Measurements from ENCODE around the gene TM4SF20. TPM values are rescaled to one million over a fixed set of nuclear protein-coding genes. Genes with fewer than 3 reads are reported as not detected.

Gene TM4SF20
- total and polyA plus RNA-seq, 8 donors, result 2.8 TPM; not detected in 7

DNA sequence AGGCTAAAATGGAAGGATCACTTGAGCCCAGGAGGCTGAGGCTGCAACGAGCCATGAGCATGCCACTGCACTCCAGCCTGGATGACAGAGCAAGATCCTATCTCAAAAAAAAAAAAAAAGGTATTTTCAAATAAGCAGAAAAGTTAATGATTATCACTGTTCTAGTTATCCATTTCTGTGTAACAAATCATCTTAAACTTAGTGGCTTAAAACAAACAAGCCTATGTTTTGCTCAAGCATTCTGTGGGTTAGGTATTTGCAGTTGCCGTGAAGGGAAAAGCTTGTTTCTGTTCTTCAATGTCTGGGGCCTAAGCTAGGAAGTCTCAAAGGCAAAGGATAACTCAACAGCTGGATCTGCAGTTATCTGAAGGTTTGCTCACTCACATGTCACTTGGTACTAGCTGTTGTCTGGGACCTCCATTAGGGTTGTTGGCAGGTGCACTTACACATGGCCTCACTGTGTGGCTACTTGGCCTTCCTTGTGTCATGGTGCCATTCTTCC, 40.0 kb downstream of the TM4SF20 start:
- peaks cover 0 to 12% (median 0%) of the 10 kb centered on the region in 4 donors for H3K4me1 ChIP-seq
- intact Hi-C loops (cut with DNase I; ENCODE audit: low total_unique reads), result no loop called here
- peaks cover 2 to 69% (median 57%) of the 10 kb centered on the region in 4 donors for H3K36me3 ChIP-seq
- H3K27me3 ChIP-seq, result no peaks in the 10 kb centered on the region
- no peaks in the 10 kb centered on the region for H3K9me3 ChIP-seq
- 54 to 76% (median 62%) methylated on average over 2 of the region's 2 CpGs for WGBS, 5 donors
- H3K27ac ChIP-seq, result no peak overlapping the region
- H3K4me3 ChIP-seq, result no peak overlapping the region
- TF ChIP-seq, protein P1, sequence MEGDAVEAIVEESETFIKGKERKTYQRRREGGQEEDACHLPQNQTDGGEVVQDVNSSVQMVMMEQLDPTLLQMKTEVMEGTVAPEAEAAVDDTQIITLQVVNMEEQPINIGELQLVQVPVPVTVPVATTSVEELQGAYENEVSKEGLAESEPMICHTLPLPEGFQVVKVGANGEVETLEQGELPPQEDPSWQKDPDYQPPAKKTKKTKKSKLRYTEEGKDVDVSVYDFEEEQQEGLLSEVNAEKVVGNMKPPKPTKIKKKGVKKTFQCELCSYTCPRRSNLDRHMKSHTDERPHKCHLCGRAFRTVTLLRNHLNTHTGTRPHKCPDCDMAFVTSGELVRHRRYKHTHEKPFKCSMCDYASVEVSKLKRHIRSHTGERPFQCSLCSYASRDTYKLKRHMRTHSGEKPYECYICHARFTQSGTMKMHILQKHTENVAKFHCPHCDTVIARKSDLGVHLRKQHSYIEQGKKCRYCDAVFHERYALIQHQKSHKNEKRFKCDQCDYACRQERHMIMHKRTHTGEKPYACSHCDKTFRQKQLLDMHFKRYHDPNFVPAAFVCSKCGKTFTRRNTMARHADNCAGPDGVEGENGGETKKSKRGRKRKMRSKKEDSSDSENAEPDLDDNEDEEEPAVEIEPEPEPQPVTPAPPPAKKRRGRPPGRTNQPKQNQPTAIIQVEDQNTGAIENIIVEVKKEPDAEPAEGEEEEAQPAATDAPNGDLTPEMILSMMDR (IDR thresholded peaks at IDR 0.05), result no peak
- TF ChIP-seq POLR2A (IDR thresholded peaks at IDR 0.05), result no peak
- no peak for TF ChIP-seq POLR2AphosphoS5 (IDR thresholded peaks at IDR 0.05)
- no peak for TF ChIP-seq EP300 (IDR thresholded peaks at IDR 0.05)
- peak in 1 of 2 donors; percentile 16 for DNase-seq

DNA sequence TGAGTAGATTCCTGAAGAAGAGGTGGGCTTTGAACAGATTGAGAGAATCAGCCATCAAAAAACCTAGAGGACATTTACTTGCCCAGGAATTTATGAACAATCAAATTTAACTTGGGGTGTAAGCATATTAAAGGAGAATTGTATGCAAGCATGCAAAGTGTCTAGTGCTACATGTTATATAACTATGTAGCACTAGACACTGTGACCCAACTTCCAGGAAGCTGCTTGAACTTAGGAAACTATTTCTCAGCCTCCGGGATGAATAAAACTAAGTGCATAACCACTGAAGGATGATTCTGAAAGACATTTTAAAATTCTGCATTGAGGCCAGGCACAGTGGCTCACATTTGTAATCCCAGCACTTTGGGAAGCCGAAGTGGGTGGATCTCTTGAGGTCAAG, 41.7 kb downstream of the TM4SF20 start:
- Histone ChIP-seq H3K27ac (no peak overlapping the region), H3K27me3 (no peaks in the 10 kb centered on the region), H3K4me3 (no peak overlapping the region), H3K9me3 (no peaks in the 10 kb centered on the region), H3K36me3 (peaks cover 5 to 68% (median 57%) of the 10 kb centered on the region in 4 donors), H3K4me1 (peaks cover 0 to 12% (median 0%) of the 10 kb centered on the region in 4 donors)
- intact Hi-C loops (cut with DNase I; ENCODE audit: low total_unique reads), result no loop called here
- no peak for DNase-seq
- no peak for TF ChIP-seq EP300 (IDR thresholded peaks at IDR 0.05)
- no peak for TF ChIP-seq POLR2A (IDR thresholded peaks at IDR 0.05)
- TF ChIP-seq, protein P1 (IDR thresholded peaks at IDR 0.05), result no peak
- no peak for TF ChIP-seq POLR2AphosphoS5 (IDR thresholded peaks at IDR 0.05)
- WGBS, 5 donors, result 95 to 100% (median 97%) methylated on average over 2 of the region's 2 CpGs

DNA sequence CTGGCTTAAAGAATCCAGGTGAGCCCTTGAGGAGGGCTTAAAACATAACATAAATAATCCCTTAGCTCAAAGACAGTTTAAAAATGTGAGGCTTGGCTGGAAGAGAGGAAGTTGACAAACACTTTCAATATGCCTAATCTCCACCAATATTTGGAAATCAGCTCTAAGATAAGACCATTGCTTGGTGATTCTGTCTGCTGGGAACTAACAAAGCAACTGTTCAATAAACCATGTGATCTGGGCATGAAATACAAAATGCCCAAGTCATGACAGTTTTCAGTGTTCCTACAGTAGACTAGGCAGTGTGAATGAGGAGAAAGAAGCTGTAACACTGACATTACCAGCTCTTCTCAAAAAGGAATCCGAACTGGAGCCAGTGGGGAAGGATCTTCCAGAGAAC, 43.4 kb downstream of the TM4SF20 start:
- peaks cover 7 to 66% (median 55%) of the 10 kb centered on the region in 4 donors for H3K36me3 ChIP-seq
- peak overlapping the region in 1 of 5 donors; percentile 2 for H3K27ac ChIP-seq
- H3K4me3 ChIP-seq, result no peak overlapping the region
- intact Hi-C loops (cut with DNase I; ENCODE audit: low total_unique reads), result no loop called here
- no peaks in the 10 kb centered on the region for H3K9me3 ChIP-seq
- TF ChIP-seq POLR2AphosphoS5 (IDR thresholded peaks at IDR 0.05), result no peak
- no peak for TF ChIP-seq EP300 (IDR thresholded peaks at IDR 0.05)
- TF ChIP-seq, protein P1 (IDR thresholded peaks at IDR 0.05), result no peak
- no peak for TF ChIP-seq POLR2A (IDR thresholded peaks at IDR 0.05)
- no peaks in the 10 kb centered on the region for H3K27me3 ChIP-seq
- no peak for DNase-seq
- 87 to 93% (median 89%) methylated on average over 1 of the region's 1 CpG for WGBS, 5 donors
- H3K4me1 ChIP-seq, result peaks cover 0 to 12% (median 0%) of the 10 kb centered on the region in 4 donors

DNA sequence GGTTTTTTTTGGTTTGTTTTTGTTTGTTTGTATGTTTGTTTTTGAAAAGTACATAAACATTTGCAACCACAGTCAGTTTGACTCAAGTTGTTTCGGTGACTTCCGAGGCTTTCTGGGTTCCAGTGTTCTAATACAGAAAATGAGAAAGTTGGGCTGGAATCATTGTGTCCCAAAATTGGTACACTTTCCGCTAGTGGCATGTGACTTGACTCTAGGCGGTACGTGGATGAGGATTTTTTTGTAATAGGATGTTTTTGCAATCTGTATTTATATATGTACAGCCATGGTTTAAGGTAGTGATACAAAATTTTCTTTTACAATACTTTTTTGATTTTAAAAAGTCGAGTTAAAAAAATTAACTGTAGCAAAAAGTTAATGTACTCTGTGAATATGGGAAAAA, 52.3 kb downstream of the TM4SF20 start:
- peak overlapping the region in 1 of 4 donors; percentile 94 for H3K4me3 ChIP-seq

More for the DNA sequence above, 52.3 kb downstream of the TM4SF20 start:
- 86 to 92% (median 90%) methylated on average over 6 of the region's 6 CpGs for WGBS, 5 donors
- no peaks in the 10 kb centered on the region for H3K9me3 ChIP-seq
- H3K36me3 ChIP-seq, result peaks cover 0 to 28% (median 17%) of the 10 kb centered on the region in 4 donors
- DNase-seq, result no peak
- TF ChIP-seq, protein P1 (IDR thresholded peaks at IDR 0.05), result no peak
- no peak for TF ChIP-seq POLR2A (IDR thresholded peaks at IDR 0.05)
- no peak for TF ChIP-seq POLR2AphosphoS5 (IDR thresholded peaks at IDR 0.05)
- TF ChIP-seq EP300 (IDR thresholded peaks at IDR 0.05), result no peak
- no peaks in the 10 kb centered on the region for H3K27me3 ChIP-seq
- intact Hi-C loops (cut with DNase I; ENCODE audit: low total_unique reads), result no loop called here
- no peak overlapping the region for H3K27ac ChIP-seq
- peaks cover 5 to 32% (median 20%) of the 10 kb centered on the region in 4 donors for H3K4me1 ChIP-seq

All from stomach (tissue), 9 donors.